ENCODE results near the gene FOXJ3. TPM values are rescaled to one million over a fixed set of nuclear protein-coding genes. Genes with fewer than 3 reads are reported as not detected.

The FOXJ3 gene
- total and polyA plus RNA-seq, 2 of the 13 experiments (the other 11 are each of a cell fraction or from before 2014, with no cell fraction given), result 16.6 to 48.5 TPM

- TF ChIP-seq ZNF318 (CRISPR knock-in tag; IDR thresholded peaks at IDR 0.05), result no peak
- no peak for TF ChIP-seq PHF5A (CRISPR knock-in tag; IDR thresholded peaks at IDR 0.05; ENCODE audit: low read depth, unreplicated experiment)
Measured at GRCh38 chr1:42260376-42261070, 74.5 kb downstream of the FOXJ3 start (continued).

DNA sequence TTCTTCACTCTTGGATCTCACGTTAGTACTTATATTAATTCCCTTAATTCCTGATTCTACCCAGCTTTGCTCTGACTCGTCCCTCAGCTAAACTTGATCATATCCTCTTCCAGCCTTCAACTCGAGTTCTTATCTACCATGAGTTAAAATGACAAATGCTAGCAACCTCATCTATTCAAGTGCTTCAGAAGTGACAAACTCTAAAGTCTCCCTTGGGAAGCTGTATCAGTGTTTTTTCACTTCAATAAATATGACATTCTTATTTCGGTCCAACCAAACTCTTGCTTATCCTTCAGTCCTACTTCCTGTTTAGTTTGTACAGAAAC, 75.3 kb downstream of the FOXJ3 start:
- H3K4me1 ChIP-seq (ENCODE audit: insufficient read depth, low read length), result no peaks in the 10 kb centered on the region
- no peak for ATAC-seq
- H3K27me3 ChIP-seq (ENCODE audit: control insufficient read depth in 1 of 2, insufficient read depth in 2 of 2, low read length in 2 of 2), result no peaks in the 10 kb centered on the region
- H3K27ac ChIP-seq (ENCODE audit: extremely low read length, insufficient read depth, low read length), result no peak overlapping the region
- CTCF ChIA-PET (ENCODE audit: low intra/inter-chr PET ratio, low total read pairs), result no interaction called here
- WGBS (ENCODE audit: low lambda C conversion rate), result 88% methylated on average over 4 of the region's 4 CpGs
- peaks cover 36% of the 10 kb centered on the region for H3K79me2 ChIP-seq (ENCODE audit: insufficient read depth, low read length)
- intact Hi-C loops (cut with micrococcal nuclease; ENCODE audit: unreplicated experiment), result no loop called here
- BruUV-seq (replicated peaks), result no TSS peak
- H4K20me1 ChIP-seq (ENCODE audit: insufficient read depth, low read length), result peaks cover 13% of the 10 kb centered on the region; the same call in 1 of the 2 replicates
- no peak overlapping the region for H2AFZ ChIP-seq (ENCODE audit: low read length)
- FAIRE-seq, result no peak
- no peak overlapping the region for H3K4me3 ChIP-seq (replicated peaks in 1 of 3; ENCODE audit: insufficient read depth in 1 of 3, low read depth in 2 of 3, low read length in 3 of 3)
- no peaks in the 10 kb centered on the region for H3K9me3 ChIP-seq (ENCODE audit: low read length)
- in situ Hi-C loops (cut with HindIII; ENCODE audit: extremely low pct_ligation_motif_present, low pct_unique_long_range_greater_than_20kb), result no loop called here
- H3K9ac ChIP-seq (ENCODE audit: insufficient read depth, low read depth, low read length), result no peak overlapping the region
- peaks cover 8 to 35% of the 10 kb centered on the region in 2 experiments for H3K36me3 ChIP-seq (replicated peaks in 1 of 2; ENCODE audit: control insufficient read depth in 1 of 2, insufficient read depth in 2 of 2, low read length in 2 of 2)
- DNase-seq (ENCODE audit: low spot score), result no peak
- POLR2A ChIA-PET, result no interaction called here
- no peak overlapping the region for H3K4me2 ChIP-seq (ENCODE audit: low read depth, low read length)
- TF ChIP-seq YEATS4 (CRISPR knock-in tag; IDR thresholded peaks at IDR 0.05; ENCODE audit: borderline replicate concordance), result no peak
- no peak for TF ChIP-seq TAF1 (CRISPR knock-in tag; IDR thresholded peaks at IDR 0.05)
- TF ChIP-seq ONECUT2 (CRISPR knock-in tag; IDR thresholded peaks at IDR 0.05), result no peak
- TF ChIP-seq ZNF720 (CRISPR knock-in tag; IDR thresholded peaks at IDR 0.05), result no peak
- no peak for TF ChIP-seq ZNF644 (CRISPR knock-in tag; IDR thresholded peaks at IDR 0.05; ENCODE audit: low read depth)
- TF ChIP-seq E2F2 (CRISPR knock-in tag; IDR thresholded peaks at IDR 0.05; ENCODE audit: borderline replicate concordance), result no peak
- TF ChIP-seq, protein P1, sequence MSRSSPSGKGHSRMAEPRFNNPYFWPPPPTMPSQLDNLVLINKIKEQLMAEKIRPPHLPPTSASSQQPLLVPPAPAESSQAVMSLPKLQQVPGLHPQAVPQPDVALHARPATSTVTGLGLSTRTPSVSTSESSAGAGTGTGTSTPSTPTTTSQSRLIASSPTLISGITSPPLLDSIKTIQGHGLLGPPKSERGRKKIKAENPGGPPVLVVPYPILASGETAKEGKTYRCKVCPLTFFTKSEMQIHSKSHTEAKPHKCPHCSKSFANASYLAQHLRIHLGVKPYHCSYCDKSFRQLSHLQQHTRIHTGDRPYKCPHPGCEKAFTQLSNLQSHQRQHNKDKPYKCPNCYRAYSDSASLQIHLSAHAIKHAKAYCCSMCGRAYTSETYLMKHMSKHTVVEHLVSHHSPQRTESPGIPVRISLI (CRISPR knock-in tag; IDR thresholded peaks at IDR 0.05; ENCODE audit: borderline replicate concordance), result no peak
- TF ChIP-seq, protein P2, sequence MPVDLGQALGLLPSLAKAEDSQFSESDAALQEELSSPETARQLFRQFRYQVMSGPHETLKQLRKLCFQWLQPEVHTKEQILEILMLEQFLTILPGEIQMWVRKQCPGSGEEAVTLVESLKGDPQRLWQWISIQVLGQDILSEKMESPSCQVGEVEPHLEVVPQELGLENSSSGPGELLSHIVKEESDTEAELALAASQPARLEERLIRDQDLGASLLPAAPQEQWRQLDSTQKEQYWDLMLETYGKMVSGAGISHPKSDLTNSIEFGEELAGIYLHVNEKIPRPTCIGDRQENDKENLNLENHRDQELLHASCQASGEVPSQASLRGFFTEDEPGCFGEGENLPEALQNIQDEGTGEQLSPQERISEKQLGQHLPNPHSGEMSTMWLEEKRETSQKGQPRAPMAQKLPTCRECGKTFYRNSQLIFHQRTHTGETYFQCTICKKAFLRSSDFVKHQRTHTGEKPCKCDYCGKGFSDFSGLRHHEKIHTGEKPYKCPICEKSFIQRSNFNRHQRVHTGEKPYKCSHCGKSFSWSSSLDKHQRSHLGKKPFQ (CRISPR knock-in tag; IDR thresholded peaks at IDR 0.05; ENCODE audit: insufficient replicate concordance), result no peak
- no peak for TF ChIP-seq NCOA2 (CRISPR knock-in tag; IDR thresholded peaks at IDR 0.05)
